Fibroblast of villous mesenchyme (primary cell): ENCODE measurements around the gene SOX13. TPM values are rescaled to one million over a fixed set of nuclear protein-coding genes. Genes with fewer than 3 reads are reported as not detected.

Source experiments
- DNase-seq: peaks from one replicate; pipeline ENCODE4 v3.0.0-alpha.2; 2010; ENCODE audit warnings: low read depth
- H3K4me3 ChIP-seq: 2 replicates; pipeline ENCODE4 v1.5.1; 2011; ENCODE audit warnings: low read depth, mild to moderate bottlenecking, low read length
- total RNA-seq: library from RNA; depleted of rRNA; stranded (reverse); fragments of >200 nt; gene quantifications from 2 replicates; pipeline ENCODE4 v1.2.3, GENCODE V29; 2012
- TF ChIP-seq, protein P1 (sequence below): IDR thresholded peaks from 2 replicates; pipeline ENCODE4 v1.5.1; 2012; ENCODE audit warnings: low read depth, mild to moderate bottlenecking, low read length; ENCODE audit not compliant: insufficient read depth

The SOX13 gene
- total RNA-seq, 1 donor: 14.7 TPM

DNA sequence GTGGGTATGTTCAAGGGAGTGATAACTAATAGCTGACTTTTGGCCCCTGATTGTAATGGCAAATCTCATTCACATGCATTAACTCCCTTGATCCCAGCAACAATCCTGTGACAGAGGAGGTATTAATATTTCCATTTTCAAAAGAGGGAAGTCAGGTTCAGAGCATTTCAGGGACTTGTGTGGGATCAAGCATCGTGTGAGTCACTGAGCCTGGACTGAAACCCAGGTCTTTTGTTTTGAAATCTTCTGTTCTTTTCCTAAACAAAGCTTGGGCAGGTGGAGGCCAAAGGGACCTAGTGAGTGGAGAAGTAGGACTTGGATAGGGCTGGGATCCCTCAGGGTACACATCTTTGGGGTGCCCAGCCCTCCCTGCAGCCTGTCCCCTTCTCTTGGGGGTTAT, 41.0 kb downstream of the SOX13 start:
- TF ChIP-seq, protein P1, sequence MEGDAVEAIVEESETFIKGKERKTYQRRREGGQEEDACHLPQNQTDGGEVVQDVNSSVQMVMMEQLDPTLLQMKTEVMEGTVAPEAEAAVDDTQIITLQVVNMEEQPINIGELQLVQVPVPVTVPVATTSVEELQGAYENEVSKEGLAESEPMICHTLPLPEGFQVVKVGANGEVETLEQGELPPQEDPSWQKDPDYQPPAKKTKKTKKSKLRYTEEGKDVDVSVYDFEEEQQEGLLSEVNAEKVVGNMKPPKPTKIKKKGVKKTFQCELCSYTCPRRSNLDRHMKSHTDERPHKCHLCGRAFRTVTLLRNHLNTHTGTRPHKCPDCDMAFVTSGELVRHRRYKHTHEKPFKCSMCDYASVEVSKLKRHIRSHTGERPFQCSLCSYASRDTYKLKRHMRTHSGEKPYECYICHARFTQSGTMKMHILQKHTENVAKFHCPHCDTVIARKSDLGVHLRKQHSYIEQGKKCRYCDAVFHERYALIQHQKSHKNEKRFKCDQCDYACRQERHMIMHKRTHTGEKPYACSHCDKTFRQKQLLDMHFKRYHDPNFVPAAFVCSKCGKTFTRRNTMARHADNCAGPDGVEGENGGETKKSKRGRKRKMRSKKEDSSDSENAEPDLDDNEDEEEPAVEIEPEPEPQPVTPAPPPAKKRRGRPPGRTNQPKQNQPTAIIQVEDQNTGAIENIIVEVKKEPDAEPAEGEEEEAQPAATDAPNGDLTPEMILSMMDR: no peak
- H3K4me3 ChIP-seq: no peak overlapping the region
- DNase-seq: no peak

DNA sequence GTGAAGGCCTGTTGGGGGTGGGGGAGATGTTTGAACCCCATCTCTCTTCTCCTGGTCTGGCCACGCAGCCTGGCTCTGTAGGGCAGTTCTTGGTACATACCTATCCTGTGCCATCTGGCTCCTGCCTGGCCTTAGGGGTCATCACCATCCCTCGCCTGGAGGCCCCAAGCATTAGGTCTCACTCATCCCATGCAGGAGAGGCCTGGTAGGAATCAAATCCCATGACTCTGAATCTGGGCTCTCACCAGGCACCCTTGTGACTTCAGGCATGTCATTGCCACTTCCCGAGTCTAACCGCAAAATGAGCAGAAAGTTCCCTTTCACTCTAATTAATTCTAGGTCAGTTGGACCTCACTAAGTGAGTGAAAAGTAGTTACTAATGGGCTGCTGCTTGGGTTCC, 41.7 kb downstream of the SOX13 start:
- no peak overlapping the region for H3K4me3 ChIP-seq
- no peak for DNase-seq
- TF ChIP-seq, protein P1: no peak

DNA sequence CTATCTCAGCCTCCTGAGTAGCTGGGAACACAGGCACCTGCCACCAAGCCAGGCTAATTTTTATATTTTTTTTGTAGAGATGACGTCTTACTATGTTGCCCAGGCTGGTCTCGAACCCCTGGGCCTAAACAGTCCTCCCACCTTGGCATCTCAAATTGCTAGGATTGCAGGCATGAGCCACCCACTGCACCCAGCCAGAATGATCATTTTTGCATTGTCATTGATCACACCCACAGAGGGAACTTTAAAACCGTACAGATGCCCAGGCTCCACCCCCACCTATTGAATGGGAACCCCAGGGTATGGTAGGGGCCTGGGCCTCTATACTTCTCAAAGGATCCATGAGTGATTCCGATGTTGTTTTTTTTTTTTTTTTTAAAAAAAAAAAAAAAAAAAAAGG, 42.2 kb downstream of the SOX13 start:
- DNase-seq: no peak
- TF ChIP-seq, protein P1: no peak
- H3K4me3 ChIP-seq: no peak overlapping the region

DNA sequence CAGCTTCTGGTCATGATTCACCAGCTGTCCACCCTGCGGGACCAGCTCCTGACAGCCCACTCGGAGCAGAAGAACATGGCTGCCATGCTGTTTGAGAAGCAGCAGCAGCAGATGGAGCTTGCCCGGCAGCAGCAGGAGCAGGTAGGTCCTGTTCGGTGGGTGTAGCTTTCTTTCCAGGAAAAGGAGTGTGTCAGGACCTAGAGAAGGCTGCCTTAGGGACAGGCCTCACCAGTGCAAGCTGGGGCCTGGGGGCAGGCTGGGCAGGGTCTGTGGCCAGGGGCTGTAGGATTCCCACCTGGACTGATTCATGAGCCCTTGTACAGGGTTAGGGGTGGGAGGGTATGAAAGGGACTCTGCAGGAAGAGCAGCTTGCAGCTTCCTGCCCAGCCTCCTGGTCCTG, 43.6 kb downstream of the SOX13 start:
- TF ChIP-seq, protein P1: no peak
- no peak for DNase-seq
- H3K4me3 ChIP-seq: no peak overlapping the region

DNA sequence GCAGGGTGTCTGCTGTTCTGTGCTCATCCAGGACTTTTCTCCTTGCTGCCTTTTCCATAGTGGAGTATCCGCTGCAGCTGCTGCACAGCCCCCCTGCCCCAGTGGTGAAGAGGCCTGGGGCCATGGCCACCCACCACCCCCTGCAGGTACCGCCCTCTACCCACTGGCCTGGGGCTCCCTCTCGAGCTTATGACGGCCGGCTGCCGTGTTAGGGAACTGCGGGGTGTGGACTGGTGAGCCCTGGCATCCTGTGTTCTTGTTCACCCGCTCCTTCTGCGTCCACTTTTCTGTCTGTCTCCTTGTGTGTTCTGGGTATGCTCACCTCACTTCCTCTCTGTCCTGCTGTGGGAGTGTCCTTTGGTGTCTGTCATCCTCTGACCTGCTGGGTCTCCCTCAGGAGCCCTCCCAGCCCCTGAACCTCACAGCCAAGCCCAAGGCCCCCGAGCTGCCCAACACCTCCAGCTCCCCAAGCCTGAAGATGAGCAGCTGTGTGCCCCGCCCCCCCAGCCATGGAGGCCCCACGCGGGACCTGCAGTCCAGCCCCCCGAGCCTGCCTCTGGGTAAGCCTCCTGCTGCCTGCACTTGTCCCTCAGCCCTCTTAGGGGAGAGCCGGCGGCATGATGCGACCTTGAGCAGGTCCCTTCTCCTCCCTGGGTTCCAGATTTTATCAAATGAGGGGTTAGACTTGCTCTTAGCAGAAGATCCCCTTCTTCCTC, 49.1 kb downstream of the SOX13 start:
- H3K4me3 ChIP-seq: no peak overlapping the region
- DNase-seq: no peak
- TF ChIP-seq, protein P1: no peak

DNA sequence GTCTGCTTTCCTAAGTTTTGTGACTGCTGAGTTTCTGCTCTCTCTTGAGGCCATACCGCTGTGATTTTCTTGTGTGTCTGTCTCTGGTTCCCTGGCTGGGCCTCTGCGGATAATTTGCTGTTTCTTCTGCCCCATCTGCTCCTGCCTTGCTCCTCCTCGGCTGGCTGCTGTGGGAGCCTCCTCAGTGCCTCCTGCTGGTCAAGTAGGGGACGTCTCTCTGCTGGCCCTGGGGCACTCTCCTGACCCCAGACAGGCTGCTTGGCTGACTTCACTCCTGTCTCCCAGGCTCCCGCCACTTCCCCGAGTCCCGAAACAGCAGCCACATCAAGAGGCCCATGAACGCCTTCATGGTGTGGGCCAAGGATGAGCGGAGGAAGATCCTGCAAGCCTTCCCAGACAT, 50.5 kb downstream of the SOX13 start:
- H3K4me3 ChIP-seq: no peak overlapping the region
- no peak for DNase-seq
- TF ChIP-seq, protein P1: peak; percentile 49

DNA sequence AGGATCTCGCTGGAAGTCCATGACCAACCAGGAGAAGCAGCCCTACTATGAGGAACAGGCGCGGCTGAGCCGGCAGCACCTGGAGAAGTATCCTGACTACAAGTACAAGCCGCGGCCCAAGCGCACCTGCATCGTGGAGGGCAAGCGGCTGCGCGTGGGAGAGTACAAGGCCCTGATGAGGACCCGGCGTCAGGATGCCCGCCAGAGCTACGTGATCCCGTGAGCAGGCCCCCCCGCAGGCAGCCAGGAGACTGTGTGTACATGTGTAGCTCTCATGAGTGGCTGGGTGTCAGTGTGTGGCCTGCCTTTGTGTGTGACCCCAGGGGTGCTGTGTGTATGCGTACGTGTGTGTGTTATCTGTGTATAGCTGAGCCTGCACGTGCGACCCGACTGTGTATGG, 51.7 kb downstream of the SOX13 start:
- TF ChIP-seq, protein P1: no peak
- DNase-seq: no peak
- no peak overlapping the region for H3K4me3 ChIP-seq
